Erythroblast (primary cell): Measurements from ENCODE around the gene BABAM2.

Experiments
- GATA1 ChIP-seq: IDR thresholded peaks from 2 replicates; pipeline ENCODE4 v1.6.1; 2011; ENCODE audit warnings: low read depth, mild to moderate bottlenecking, control low read depth, low read length, moderate library complexity
- POLR2A ChIP-seq: IDR thresholded peaks from 2 replicates; pipeline ENCODE4 v1.6.1; 2011; ENCODE audit warnings: mild to moderate bottlenecking, low read length

- TF ChIP-seq POLR2A (no peak), GATA1 (no peak)
These were observed 72.9 kb downstream of the BABAM2 start for GRCh38 chr2:27963472-27963871.
